Gastrocnemius medialis (tissue), 4 donors: ENCODE results near the gene IL13. TPM values are rescaled to one million over a fixed set of nuclear protein-coding genes. Genes with fewer than 3 reads are reported as not detected.

Source experiments
- ATAC-seq, 2 donors: fragments of 150-250 bp; one replicate each; pipeline ENCODE4 v1.9.1; 2016
- DNase-seq, 2 donors: peaks; one replicate each; pipeline ENCODE4 v3.0.0-alpha.2; 2019
- H3K27ac ChIP-seq, 4 donors: fragments of 200-600 bp; sonication (generic); 1 replicate in 1 of 4; 2 replicates in 3 of 4; pipeline ENCODE4 v1.5.1; 2016 to 2018; ENCODE audit warnings: mild to moderate bottlenecking in 2 of 4, moderate library complexity in 1 of 4
- H3K27me3 ChIP-seq, 3 donors: fragments of 200-600 bp; sonication (generic) in 2 of 3; 1 replicate in 1 of 3; 2 replicates in 2 of 3; pipeline versions ENCODE4 v1.5.1 to v1.6.0; 2016 to 2019; ENCODE audit warnings: mild to moderate bottlenecking in 1 of 3, moderate library complexity in 1 of 3
- H3K36me3 ChIP-seq, 2 donors: fragments of 200-600 bp; sonication (generic) in 1 of 2; one replicate each; pipeline ENCODE4 v1.5.1; 2017 to 2018
- H3K4me1 ChIP-seq, 2 donors: fragments of 200-600 bp; sonication (generic) in 1 of 2; one replicate each; pipeline ENCODE4 v1.5.1; 2016 to 2017; ENCODE audit warnings: mild to moderate bottlenecking in 2 of 2
- H3K4me3 ChIP-seq, 4 donors: fragments of 200-600 bp; sonication (generic) in 3 of 4; 1 replicate in 1 of 4; 2 replicates in 3 of 4; pipeline ENCODE4 v1.5.1; 2016 to 2019; ENCODE audit warnings: mild to moderate bottlenecking in 2 of 4
- H3K9me3 ChIP-seq, 3 donors: fragments of 200-600 bp; sonication (generic) in 2 of 3; 1 replicate in 1 of 3; 2 replicates in 2 of 3; pipeline ENCODE4 v1.5.1; 2016 to 2019
- CTCF ChIP-seq, 5 experiments: fragments of 450-650 bp in 3 of 5; fragments of 200-600 bp in 2 of 5; sonication (generic) in 2 of 5; IDR thresholded peaks in 4 of 5; conservative IDR thresholded peaks in 1 of 5; 1 replicate in 4 of 5; 2 replicates in 1 of 5; pipeline ENCODE4 v1.5.1; 2016 to 2019; ENCODE audit warnings: antibody characterized with exemption in 5 of 5, mild to moderate bottlenecking in 3 of 5, moderate library complexity in 3 of 5
- POLR2A ChIP-seq, 2 donors: fragments of 450-650 bp; IDR thresholded peaks; one replicate each; pipeline ENCODE4 v1.6.1; 2017; ENCODE audit warnings: antibody characterized with exemption in 2 of 2, mild to moderate bottlenecking in 2 of 2, moderate library complexity in 2 of 2
- in situ Hi-C, 4 donors: fragments of 200-750 bp; cut with MboI; loops; one replicate each; pipeline versions ENCODE4 v1.15.0 to v1.8.0; 2017; ENCODE audit warnings: low sequenced_read_pairs in 4 of 4
- intact Hi-C: fragments of 100-400 bp; cut with DNase I; formaldehyde crosslinking; loops from one replicate; pipeline ENCODE4 v1.15.1; 2023; ENCODE audit warnings: low total_unique reads
- total RNA-seq, 4 donors: library from RNA; depleted of rRNA; stranded (reverse); fragments of >200 nt; gene quantifications; one replicate each; pipeline versions ENCODE4 v1.1.0 to v1.2.3, GENCODE V29; 2016

Gene IL13
- total RNA-seq, result not detected

GRCh38 chr5:132657676-132658380 lies at the start of gene IL13:
IL13 (plus strand) TSS chr5:132658173; CDS start chr5:132658187, 14 bp downstream.
- intact Hi-C loops (loop anchor here (5.0 kb wide), 1 partner anchor 164 kb away; no protein-coding TSS in a partner anchor), in situ Hi-C loops (no loop called here)
- H3K27me3 ChIP-seq, result peaks cover 21 to 35% (median 27%) of the 10 kb centered on the region in 3 donors
- H3K4me1 ChIP-seq, result peaks cover 0 to 10% of the 10 kb centered on the region in 2 donors
- DNase-seq (no peak), ATAC-seq (no peak)
- no peak within 1 kb of the TSS for H3K4me3 ChIP-seq
- no peaks in the 10 kb centered on the region for H3K9me3 ChIP-seq
- TF ChIP-seq POLR2A (IDR thresholded peaks at IDR 0.05) (no peak), CTCF (IDR thresholded peaks at IDR 0.05 in 4 of 5, conservative IDR thresholded peaks at IDR 0.05 in 1 of 5) (no peak)
- H3K27ac ChIP-seq, result no peak within 1 kb of the TSS
- H3K36me3 ChIP-seq, result no peaks in the 10 kb centered on the region

- no peaks in the 10 kb centered on the region for H3K4me1 ChIP-seq
- no peak for DNase-seq
- intact Hi-C loops, result no loop called here
- no peak for ATAC-seq
- no peaks in the 10 kb centered on the region for H3K9me3 ChIP-seq
- no peak overlapping the region for H3K4me3 ChIP-seq
- in situ Hi-C loops, result no loop called here
- peaks cover 4 to 73% of the 10 kb centered on the region in 2 donors for H3K36me3 ChIP-seq
- H3K27me3 ChIP-seq, result no peaks in the 10 kb centered on the region
- TF ChIP-seq POLR2A (IDR thresholded peaks at IDR 0.05) (no peak), CTCF (IDR thresholded peaks at IDR 0.05 in 4 of 5, conservative IDR thresholded peaks at IDR 0.05 in 1 of 5) (no peak)
- H3K27ac ChIP-seq, result no peak overlapping the region
These were observed 46.0 kb upstream of the IL13 start for GRCh38 chr5:132611965-132612364.

GRCh38 chr5:132612846-132613245 lies 45.1 kb upstream of the IL13 start:
- Histone ChIP-seq H3K27ac (no peak overlapping the region), H3K4me1 (no peaks in the 10 kb centered on the region), H3K9me3 (no peaks in the 10 kb centered on the region), H3K27me3 (no peaks in the 10 kb centered on the region), H3K4me3 (no peak overlapping the region), H3K36me3 (peaks cover 4 to 72% of the 10 kb centered on the region in 2 donors)
- ATAC-seq (no peak), DNase-seq (no peak)
- in situ Hi-C loops, result no loop called here
- TF ChIP-seq POLR2A (IDR thresholded peaks at IDR 0.05), result no peak
- TF ChIP-seq CTCF (IDR thresholded peaks at IDR 0.05 in 4 of 5, conservative IDR thresholded peaks at IDR 0.05 in 1 of 5), result no peak
- intact Hi-C loops, result no loop called here

- ATAC-seq, result no peak
- H3K4me3 ChIP-seq, result no peak overlapping the region
- H3K4me1 ChIP-seq, result no peaks in the 10 kb centered on the region
- peaks cover 0 to 40% of the 10 kb centered on the region in 2 donors for H3K36me3 ChIP-seq
- H3K27me3 ChIP-seq, result no peaks in the 10 kb centered on the region
- intact Hi-C loops (no loop called here), in situ Hi-C loops (no loop called here)
- H3K27ac ChIP-seq, result no peak overlapping the region
- TF ChIP-seq CTCF (IDR thresholded peaks at IDR 0.05 in 4 of 5, conservative IDR thresholded peaks at IDR 0.05 in 1 of 5), result no peak
- no peak for TF ChIP-seq POLR2A (IDR thresholded peaks at IDR 0.05)
- H3K9me3 ChIP-seq, result no peaks in the 10 kb centered on the region
- DNase-seq, result no peak
These were observed 36.3 kb upstream of the IL13 start for GRCh38 chr5:132621699-132622098.
